SU-DHL-6 (cell line): ENCODE data around the gene LRRC4.

Experiments
- H2AFZ ChIP-seq: fragments of 200-600 bp; sonication (generic); 2 replicates; pipeline ENCODE4 v1.6.1; 2014; ENCODE audit warnings: low read depth, mild to moderate bottlenecking, moderate library complexity, mixed read lengths, antibody characterized with exemption, low read length; ENCODE audit not compliant: severe bottlenecking
- H3F3A ChIP-seq: fragments of 200-600 bp; shearing (Covaris generic); 2 replicates; pipeline ENCODE4 v1.6.0; 2016; ENCODE audit warnings: antibody characterized with exemption, mild to moderate bottlenecking; ENCODE audit not compliant: insufficient read depth
- H3K27ac ChIP-seq: fragments of 200-600 bp; sonication (generic); 2 replicates; pipeline ENCODE4 v1.5.1; 2016; ENCODE audit warnings: low read depth, mild to moderate bottlenecking, low read length, moderate library complexity, mixed read lengths
- H3K27me3 ChIP-seq: fragments of 200-600 bp; sonication (generic), shearing (Covaris generic); 2 replicates; pipeline ENCODE4 v1.6.0; 2014; ENCODE audit warnings: mild to moderate bottlenecking, low read length
- H3K36me3 ChIP-seq: fragments of 200-600 bp; sonication (generic); 2 replicates; pipeline ENCODE4 v1.6.1; 2014; ENCODE audit warnings: mild to moderate bottlenecking, low read length, mixed read lengths
- H3K4me2 ChIP-seq: fragments of 300-600, 200-600 bp; shearing (Covaris generic), sonication (generic); 2 replicates; pipeline ENCODE4 v1.6.0; 2014; ENCODE audit warnings: low read length, low read depth, mild to moderate bottlenecking; ENCODE audit not compliant: poor library complexity, severe bottlenecking
- H3K4me3 ChIP-seq: fragments of 200-600 bp; sonication (generic); 2 replicates; pipeline ENCODE4 v1.5.1; 2014; ENCODE audit warnings: antibody characterized with exemption, low read length, mild to moderate bottlenecking, mixed read lengths; ENCODE audit not compliant: insufficient read depth, poor library complexity, severe bottlenecking
- H3K79me2 ChIP-seq: fragments of 200-600 bp; sonication (generic); 2 replicates; pipeline ENCODE4 v1.6.1; 2014; ENCODE audit warnings: mild to moderate bottlenecking, low read length, moderate library complexity; ENCODE audit not compliant: insufficient read depth
- H3K9ac ChIP-seq: fragments of 200-600 bp; sonication (generic); 2 replicates; pipeline ENCODE4 v1.7.0; 2014; ENCODE audit warnings: mild to moderate bottlenecking, low read length
- H3K9me2 ChIP-seq: fragments of 200-600 bp; sonication (generic); replicated peaks from 2 replicates; pipeline ENCODE4 v1.6.1; 2014; ENCODE audit warnings: low read length; ENCODE audit not compliant: insufficient read depth
- H3K9me3 ChIP-seq: fragments of 200-600 bp; sonication (generic); 2 replicates; pipeline ENCODE4 v1.6.1; 2014; ENCODE audit warnings: low read length, mixed read lengths; ENCODE audit not compliant: insufficient read depth
- H4K20me1 ChIP-seq: fragments of 200-600 bp; sonication (generic); 2 replicates; pipeline ENCODE4 v1.6.1; 2014; ENCODE audit warnings: low read depth, mild to moderate bottlenecking, antibody characterized with exemption, low read length, moderate library complexity, mixed read lengths
- EZH2phosphoT487 ChIP-seq: fragments of 200-600 bp; sonication (generic), shearing (Covaris generic); conservative IDR thresholded peaks from 2 replicates; pipeline ENCODE4 v1.6.1; 2018; ENCODE audit warnings: mild to moderate bottlenecking, antibody characterized with exemption, low read length, moderate library complexity, mixed read lengths
- TF ChIP-seq, protein P1 (sequence below): fragments of 200-600 bp; sonication (generic); IDR thresholded peaks from one replicate; pipeline ENCODE4 v1.5.1; 2017; ENCODE audit warnings: antibody characterized with exemption, mild to moderate bottlenecking, low read length, moderate library complexity; ENCODE audit not compliant: insufficient read depth, poor library complexity, severe bottlenecking

The LRRC4 gene

DNA sequence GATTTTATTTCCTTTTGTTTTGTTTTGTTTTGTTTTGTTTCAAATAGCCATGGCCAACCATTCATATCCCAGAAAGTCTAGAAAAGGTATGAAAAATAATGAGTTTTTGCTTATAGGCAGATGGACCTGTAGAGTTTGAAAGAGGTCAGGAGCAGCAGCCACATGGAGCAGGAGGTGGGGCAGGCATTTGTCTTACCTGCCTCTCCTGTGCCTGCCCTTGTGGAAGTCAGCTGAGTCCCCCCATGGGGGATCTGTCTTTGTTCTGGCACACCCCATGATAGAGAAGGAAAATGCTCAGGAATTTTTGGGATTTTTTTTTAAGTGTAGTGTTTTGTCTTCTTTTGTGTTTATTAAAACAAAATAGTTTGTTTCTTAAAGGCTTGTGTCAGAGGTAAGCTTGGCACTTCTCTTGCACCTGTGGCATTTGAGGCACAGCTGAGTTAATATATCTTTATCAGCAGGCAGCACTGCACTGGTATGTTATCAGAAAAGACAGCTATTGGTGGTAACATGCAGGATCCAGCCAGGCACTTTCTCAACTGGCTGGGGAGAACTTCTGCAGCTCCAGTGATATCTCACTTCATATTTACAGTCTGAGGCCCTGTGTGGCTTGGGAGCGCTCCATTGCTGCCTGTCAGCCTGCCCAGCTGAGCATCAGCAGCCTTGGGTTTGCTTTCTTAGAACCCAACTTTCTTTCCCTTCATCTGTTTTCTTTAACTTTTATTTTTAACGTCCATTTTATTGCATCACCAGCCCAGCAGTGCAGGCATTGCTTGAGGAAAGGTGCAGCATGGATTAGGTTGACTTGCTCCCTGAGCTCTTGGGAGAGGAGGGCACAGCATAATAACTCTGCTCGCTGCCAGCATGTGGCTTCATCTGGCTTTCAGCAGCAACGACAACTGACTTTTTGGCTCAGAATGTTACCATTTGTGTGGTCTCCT lies 44.4 kb downstream of the LRRC4 start:
- no peaks in the 10 kb centered on the region for H3K27me3 ChIP-seq
- no peaks in the 10 kb centered on the region; the same call in 1 of the 2 replicates for H3K36me3 ChIP-seq
- TF ChIP-seq, protein P1, sequence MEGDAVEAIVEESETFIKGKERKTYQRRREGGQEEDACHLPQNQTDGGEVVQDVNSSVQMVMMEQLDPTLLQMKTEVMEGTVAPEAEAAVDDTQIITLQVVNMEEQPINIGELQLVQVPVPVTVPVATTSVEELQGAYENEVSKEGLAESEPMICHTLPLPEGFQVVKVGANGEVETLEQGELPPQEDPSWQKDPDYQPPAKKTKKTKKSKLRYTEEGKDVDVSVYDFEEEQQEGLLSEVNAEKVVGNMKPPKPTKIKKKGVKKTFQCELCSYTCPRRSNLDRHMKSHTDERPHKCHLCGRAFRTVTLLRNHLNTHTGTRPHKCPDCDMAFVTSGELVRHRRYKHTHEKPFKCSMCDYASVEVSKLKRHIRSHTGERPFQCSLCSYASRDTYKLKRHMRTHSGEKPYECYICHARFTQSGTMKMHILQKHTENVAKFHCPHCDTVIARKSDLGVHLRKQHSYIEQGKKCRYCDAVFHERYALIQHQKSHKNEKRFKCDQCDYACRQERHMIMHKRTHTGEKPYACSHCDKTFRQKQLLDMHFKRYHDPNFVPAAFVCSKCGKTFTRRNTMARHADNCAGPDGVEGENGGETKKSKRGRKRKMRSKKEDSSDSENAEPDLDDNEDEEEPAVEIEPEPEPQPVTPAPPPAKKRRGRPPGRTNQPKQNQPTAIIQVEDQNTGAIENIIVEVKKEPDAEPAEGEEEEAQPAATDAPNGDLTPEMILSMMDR, result no peak
- no peak for TF ChIP-seq EZH2phosphoT487
- H2AFZ ChIP-seq, result no peak overlapping the region
- H3K27ac ChIP-seq, result no peak overlapping the region
- no peaks in the 10 kb centered on the region for H3K9me3 ChIP-seq
- no peak overlapping the region for H3K9ac ChIP-seq
- H3K4me3 ChIP-seq, result no peak overlapping the region
- H3F3A ChIP-seq, result no peaks in the 10 kb centered on the region
- no peaks in the 10 kb centered on the region for H3K9me2 ChIP-seq
- H4K20me1 ChIP-seq, result no peaks in the 10 kb centered on the region
- H3K4me2 ChIP-seq, result no peak overlapping the region
- no peaks in the 10 kb centered on the region for H3K79me2 ChIP-seq

DNA sequence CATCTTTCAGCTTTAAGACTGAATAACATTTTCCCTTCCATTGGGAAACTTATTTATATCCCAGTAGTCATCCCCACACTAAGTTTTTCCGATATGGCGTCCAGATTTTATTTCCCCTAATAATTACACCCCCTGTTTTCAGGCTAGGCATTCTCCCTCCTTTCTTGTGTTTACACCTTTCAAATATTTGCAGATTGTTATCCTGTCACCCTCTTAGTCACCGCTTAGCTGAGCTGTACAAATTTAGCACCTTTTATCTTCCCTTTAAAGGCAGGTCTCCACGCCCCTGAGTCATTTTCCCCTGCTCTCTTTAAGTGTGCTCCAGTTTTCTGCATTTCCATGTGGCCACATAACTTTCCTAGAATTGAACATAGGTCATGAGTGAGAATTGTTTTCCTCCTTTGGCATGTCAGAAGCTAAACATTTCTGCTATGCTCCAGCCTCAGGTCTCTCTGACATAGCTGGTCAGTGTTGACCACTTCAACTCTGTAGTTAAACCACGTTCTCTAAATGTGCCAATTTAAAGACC lies 47.4 kb downstream of the LRRC4 start:
- Histone ChIP-seq H2AFZ (no peak overlapping the region), H3K79me2 (no peaks in the 10 kb centered on the region), H4K20me1 (no peaks in the 10 kb centered on the region), H3K4me3 (no peak overlapping the region), H3F3A (no peaks in the 10 kb centered on the region), H3K9me2 (no peaks in the 10 kb centered on the region), H3K27ac (no peak overlapping the region), H3K27me3 (no peaks in the 10 kb centered on the region), H3K36me3 (no peaks in the 10 kb centered on the region), H3K9ac (no peak overlapping the region), H3K9me3 (no peaks in the 10 kb centered on the region), H3K4me2 (no peak overlapping the region)
- TF ChIP-seq EZH2phosphoT487, result no peak
- TF ChIP-seq, protein P1, result no peak

DNA sequence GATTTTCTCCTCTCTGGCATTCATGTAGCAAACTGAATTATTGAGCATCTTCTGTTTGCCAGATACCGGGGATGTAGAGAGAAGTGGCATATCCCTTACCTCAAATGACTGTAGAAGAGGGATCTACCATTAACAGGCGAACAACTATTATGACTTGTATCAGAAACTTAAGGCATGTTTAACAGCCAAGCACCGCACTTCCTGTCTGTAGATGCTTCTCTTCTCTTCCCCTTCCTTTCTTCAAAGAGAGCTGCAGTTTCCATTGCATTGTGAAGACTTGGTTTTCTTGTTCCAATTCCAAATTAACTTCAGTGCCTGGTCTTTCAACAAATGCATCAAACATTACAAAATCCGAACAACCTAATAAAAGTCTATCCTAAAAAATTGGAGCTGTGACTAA lies 49.3 kb downstream of the LRRC4 start:
- H3K27me3 ChIP-seq, result no peaks in the 10 kb centered on the region
- no peak overlapping the region for H3K4me2 ChIP-seq
- H3K36me3 ChIP-seq, result peaks cover 9% of the 10 kb centered on the region
- H3K4me3 ChIP-seq, result no peak overlapping the region
- no peak for TF ChIP-seq EZH2phosphoT487
- TF ChIP-seq, protein P1, result no peak
- H2AFZ ChIP-seq, result no peak overlapping the region
- H3K9me3 ChIP-seq, result no peaks in the 10 kb centered on the region
- no peaks in the 10 kb centered on the region for H3K9me2 ChIP-seq
- H3K9ac ChIP-seq, result no peak overlapping the region
- no peaks in the 10 kb centered on the region for H3K79me2 ChIP-seq
- H4K20me1 ChIP-seq, result no peaks in the 10 kb centered on the region
- no peak overlapping the region for H3K27ac ChIP-seq
- no peaks in the 10 kb centered on the region for H3F3A ChIP-seq
